HK-2 (cell line): ENCODE data around the gene PNKD.
"Not testable (repeated sequence)": the region's sequence is repeated elsewhere in the genome, so short reads cannot be mapped to it uniquely, and the experiment has no call there.

Experiments used
- DNase-seq: peaks from one replicate; pipeline ENCODE4 v3.0.0-alpha.2; 2018; ENCODE audit not compliant: unreplicated experiment

The PNKD gene

DNA sequence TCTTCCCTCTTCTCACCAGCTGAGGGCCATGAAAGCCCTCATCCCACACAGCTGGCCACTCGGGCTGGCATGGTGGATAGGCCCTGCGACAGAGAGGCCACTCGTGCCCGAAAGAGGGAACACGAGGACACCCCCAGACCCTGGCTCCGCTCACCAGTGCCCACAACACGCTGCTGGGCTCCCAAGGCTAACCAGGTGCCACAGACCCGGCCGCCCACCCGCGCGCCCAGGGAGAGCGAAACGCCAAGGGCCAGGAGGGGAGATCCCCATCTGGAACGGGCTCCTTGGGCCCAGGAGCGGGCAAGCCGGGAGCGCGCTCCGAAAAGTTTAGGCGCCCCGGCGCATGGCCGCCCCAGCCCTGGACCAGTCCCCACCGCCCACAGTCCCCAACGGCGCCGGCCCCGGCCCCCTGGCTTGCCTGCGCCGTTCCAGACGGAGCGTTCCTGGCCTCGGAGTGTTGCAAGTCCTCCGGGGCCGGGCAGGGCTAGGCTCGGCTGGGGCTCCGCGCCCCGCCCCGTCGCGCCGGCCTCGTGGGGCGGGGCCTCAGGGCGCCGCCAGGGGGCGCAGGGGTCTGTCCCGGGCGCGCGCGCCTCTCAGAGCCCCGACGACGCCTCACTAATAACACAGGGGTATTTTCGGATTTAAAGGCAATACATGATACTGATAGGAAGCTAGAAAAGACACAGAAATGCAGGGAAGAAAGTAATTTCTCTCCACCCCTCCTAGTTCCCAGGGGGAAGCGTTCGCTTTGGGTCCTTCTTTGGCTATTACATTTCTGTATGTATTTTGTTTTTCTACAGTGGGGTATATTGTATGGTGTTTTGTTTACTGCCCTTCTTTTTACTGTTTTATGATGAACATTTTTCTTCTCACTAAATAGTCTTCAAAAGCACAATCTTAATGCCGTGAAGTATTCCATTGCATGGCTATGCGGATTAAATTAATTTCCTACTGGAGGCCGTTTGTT, 22.0 kb downstream of the PNKD start, which contains the start of gene TMBIM1:
TSS of gene TMBIM1 (minus strand) at position 456 of the 967 bp plus-strand sequence. CDS start 10,362 bp downstream, outside the sequence.
- peak; percentile 81 for DNase-seq

DNA sequence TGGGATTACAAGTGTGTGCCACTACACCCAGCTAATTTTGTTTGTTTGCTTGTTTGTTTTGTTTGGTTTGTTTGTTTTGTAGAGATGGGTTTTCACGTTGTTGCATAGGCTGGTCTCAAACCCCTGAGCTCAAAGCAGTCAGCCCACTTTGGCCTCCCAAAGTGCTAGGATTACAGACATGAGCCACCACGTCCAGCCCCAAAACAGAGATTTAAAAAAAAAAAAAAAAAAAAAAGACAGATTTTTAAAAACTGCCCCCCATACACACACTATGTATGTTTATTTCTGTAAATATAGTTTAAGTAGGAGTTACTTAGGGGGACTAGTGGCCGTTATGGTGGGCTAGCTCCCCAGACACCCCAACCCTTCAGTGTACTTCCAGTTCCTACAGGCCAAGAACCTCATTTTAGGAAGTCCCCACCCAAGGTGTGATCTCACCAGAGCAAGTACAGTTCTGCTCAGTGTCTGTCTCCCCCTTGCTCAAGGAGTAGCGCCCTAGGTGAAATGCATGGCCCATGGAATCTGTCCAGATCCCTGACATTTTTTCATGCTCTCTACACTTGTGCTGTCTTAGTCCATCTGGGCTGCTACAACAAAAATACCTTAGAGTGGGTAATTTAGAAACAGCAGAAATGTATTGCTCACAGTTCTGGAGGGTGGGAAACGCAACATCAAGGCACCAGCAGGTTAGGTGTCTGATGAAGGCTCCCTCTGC, 23.6 kb downstream of the PNKD start:
- DNase-seq: no peak

GRCh38 chr2:218294430-218295022, 24.2 kb downstream of the PNKD start:
- no peak for DNase-seq

- no peak for DNase-seq
Measured at GRCh38 chr2:218295029-218295428, 24.7 kb downstream of the PNKD start.

- no peak for DNase-seq
Measured at GRCh38 chr2:218296200-218296599, 25.9 kb downstream of the PNKD start.

- DNase-seq: no peak
Measured at GRCh38 chr2:218296847-218297246, 26.5 kb downstream of the PNKD start.

GRCh38 chr2:218298314-218298875, 28.1 kb downstream of the PNKD start:
- no peak for DNase-seq

- DNase-seq: no peak
Measured at GRCh38 chr2:218300141-218300540, 29.8 kb downstream of the PNKD start.

GRCh38 chr2:218301176-218301819, 31.0 kb downstream of the PNKD start:
- DNase-seq: peak; percentile 83

GRCh38 chr2:218305383-218305782, 35.1 kb downstream of the PNKD start:
- no peak for DNase-seq

GRCh38 chr2:218306184-218306920, 36.0 kb downstream of the PNKD start:
- no peak for DNase-seq

DNA sequence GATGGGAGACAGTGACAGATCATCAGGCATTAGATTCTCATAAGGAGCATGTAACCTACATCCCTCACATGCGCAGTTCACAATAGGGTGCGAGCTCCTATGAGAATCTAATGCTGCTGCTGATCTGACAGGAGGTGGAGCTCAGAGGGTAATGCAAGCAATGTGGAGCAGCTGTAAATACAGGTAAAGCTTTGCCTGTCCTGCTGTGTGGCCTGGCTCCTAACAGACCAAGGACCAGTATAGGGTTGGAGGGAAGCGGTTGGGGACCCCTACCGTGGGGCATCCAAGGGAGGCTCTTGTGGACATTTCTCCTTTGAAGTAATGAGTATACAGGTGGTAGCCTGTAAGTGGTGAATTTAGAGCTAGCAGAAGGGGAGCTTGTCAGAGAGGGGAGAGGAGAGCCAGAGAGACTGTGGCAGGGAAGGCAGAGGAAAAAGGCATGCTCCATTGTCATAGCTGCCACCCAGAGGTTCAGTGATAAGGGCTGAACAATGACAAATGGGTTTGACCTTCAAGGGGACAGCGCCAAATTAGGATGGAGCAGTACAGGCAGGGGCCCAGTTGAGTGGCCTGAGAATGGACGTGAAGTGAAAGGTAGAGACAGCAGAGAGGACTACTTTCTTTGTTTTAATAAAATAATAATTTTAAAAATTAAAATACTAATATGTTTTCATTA, 37.2 kb downstream of the PNKD start:
- DNase-seq: no peak

DNA sequence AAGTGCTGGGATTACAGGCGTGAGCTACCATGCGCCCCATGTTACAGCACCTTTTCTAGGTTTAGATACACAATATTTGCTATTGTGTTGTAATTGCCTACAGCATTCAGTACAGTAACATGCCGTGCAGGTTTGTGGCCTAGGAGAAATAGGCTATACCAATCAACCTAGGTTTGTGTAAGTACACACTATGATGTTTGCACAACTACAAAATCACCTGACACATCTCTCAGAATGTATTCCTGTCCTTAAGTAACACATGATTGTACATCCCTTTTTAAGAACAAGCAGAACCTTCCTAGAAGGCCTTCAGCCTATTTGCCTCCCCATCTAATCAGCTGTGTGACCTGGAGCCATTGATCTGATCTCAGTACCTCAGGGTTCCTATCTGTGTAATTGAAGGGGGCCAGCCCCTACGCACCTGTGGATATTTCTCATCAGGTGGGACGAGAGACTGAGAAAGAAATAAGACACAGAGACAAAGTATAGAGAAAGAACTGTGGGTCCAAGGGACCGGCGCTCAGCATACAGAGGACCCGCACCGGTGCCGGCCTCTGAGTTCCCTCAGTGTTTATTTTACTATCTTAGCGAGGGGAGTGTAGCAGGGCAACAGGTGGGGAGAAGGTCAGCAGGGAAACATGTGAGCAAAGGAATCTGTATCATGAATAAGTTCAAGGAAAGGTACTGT, 40.7 kb downstream of the PNKD start:
- DNase-seq: no peak

GRCh38 chr2:218311541-218312266, 41.4 kb downstream of the PNKD start:
- DNase-seq: not testable (repeated sequence)

DNA sequence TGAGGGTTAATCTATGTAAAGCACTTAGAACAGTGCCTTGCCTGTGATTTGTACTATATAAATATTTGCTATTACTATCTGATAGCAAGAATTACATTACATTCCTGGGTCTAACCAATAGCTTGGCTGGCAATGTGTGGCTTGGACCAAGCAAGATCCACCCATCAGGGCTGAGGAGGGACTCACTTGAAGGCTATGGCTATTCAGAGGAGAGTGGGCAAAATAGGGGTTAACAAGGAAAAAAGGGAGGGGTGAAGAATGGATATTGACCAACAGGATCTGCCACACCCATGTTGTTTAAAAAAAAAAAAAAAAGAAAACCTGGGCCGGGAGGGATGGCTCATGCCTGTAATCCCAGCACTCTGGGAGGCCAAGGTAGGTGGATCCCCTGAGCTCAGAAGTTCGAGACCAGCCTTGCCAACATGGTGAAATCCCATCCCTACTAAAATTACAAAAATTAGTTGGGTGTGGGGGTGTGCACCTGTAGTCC, 42.0 kb downstream of the PNKD start:
- no peak for DNase-seq

- DNase-seq: no peak
Measured at GRCh38 chr2:218313356-218313755, 43.0 kb downstream of the PNKD start.

- DNase-seq: not testable (repeated sequence)
Measured at GRCh38 chr2:218314764-218315163, 44.4 kb downstream of the PNKD start.

DNA sequence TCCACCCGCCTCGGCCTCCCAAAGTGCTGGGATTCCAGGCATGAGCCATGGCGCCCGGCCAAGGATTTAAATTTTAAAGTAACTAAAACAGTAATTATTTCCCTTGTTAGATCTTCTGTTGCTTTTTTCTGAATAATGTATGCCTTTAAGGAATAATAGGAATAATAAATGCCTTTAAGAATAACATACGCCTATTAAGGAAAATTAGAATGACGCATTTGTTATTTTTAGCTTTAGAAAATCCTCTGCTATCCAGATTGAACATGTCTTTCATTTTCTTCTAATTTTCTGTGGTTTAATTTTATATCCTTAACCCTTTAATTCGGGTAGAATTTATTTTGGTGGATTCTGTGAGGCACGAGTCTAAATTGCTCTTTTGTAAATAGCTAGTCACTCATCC, 45.1 kb downstream of the PNKD start:
- DNase-seq: no peak

DNA sequence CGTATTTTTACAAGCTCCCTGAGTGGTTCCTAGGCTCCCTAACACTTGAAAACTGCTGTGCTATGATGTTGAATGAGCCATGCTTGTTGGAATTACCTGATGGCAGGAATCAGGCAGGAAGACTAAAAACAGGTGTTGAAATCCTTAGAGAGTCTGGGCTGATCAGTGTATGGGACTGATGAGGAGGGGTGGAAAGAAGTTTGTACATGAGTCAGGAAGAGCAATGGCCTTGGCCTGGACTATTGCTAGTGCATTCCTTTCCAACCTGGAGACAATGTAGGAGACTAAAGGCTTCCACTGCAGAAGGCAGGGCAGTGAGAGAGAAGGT, 46.9 kb downstream of the PNKD start:
- no peak for DNase-seq
